Astrocyte (in vitro differentiated cells and primary cell): ENCODE data around the gene SYNPO2. TPM values are rescaled to one million over a fixed set of nuclear protein-coding genes. Genes with fewer than 3 reads are reported as not detected.

ENCODE experiments used
- DNase-seq: peaks from one replicate; pipeline ENCODE4 v3.0.0-alpha.2; 2010; ENCODE audit warnings: low read depth
- FAIRE-seq: peaks from 2 replicates; lab custom pipeline; 2011; peaks lifted over from hg19 to GRCh38; lab: Jason Lieb, UNC
- H2AFZ ChIP-seq: 2 replicates; pipeline ENCODE4 v1.6.0; 2012; ENCODE audit warnings: low read depth, low read length, inconsistent platforms
- H3K27ac ChIP-seq: 2 replicates; pipeline ENCODE4 v1.5.1; 2011; ENCODE audit warnings: low read depth, low read length, inconsistent platforms
- H3K27me3 ChIP-seq: 2 replicates; pipeline ENCODE4 v1.6.0; 2011; ENCODE audit warnings: low read length, inconsistent platforms; ENCODE audit not compliant: insufficient read depth
- H3K36me3 ChIP-seq: 2 replicates; pipeline ENCODE4 v1.5.1; 2011; ENCODE audit warnings: low read length, inconsistent platforms; ENCODE audit not compliant: insufficient read depth
- H3K4me1 ChIP-seq: 2 replicates; pipeline ENCODE4 v1.5.1; 2011; ENCODE audit warnings: low read length, inconsistent platforms; ENCODE audit not compliant: insufficient read depth
- H3K4me2 ChIP-seq: 2 replicates; pipeline ENCODE4 v1.6.0; 2012; ENCODE audit warnings: low read length, inconsistent platforms
- H3K4me3 ChIP-seq: 2 replicates; pipeline ENCODE4 v1.5.1; 2011; ENCODE audit warnings: low read depth, mild to moderate bottlenecking, low read length, inconsistent platforms; ENCODE audit not compliant: insufficient read depth
- H3K79me2 ChIP-seq: 2 replicates; pipeline ENCODE4 v1.6.0; 2012; ENCODE audit warnings: mild to moderate bottlenecking, low read length, inconsistent platforms; ENCODE audit not compliant: insufficient read depth
- H3K9ac ChIP-seq: 2 replicates; pipeline ENCODE4 v1.6.0; 2012; ENCODE audit warnings: mild to moderate bottlenecking, low read length, inconsistent platforms
- H3K9me3 ChIP-seq: 2 replicates; pipeline ENCODE4 v1.5.1; 2012; ENCODE audit warnings: low read depth, mild to moderate bottlenecking, low read length, inconsistent platforms; ENCODE audit not compliant: insufficient read depth
- H4K20me1 ChIP-seq: 2 replicates; pipeline ENCODE4 v1.6.0; 2012; ENCODE audit warnings: low read length, inconsistent platforms; ENCODE audit not compliant: insufficient read depth
- H3K27ac Mint-ChIP-seq: one replicate; pipeline ENCODE4 v1.8.0; 2021; ENCODE audit warnings: mild to moderate bottlenecking, mixed read lengths; ENCODE audit not compliant: unreplicated experiment
- H3K27me3 Mint-ChIP-seq: one replicate; pipeline ENCODE4 v1.8.0; 2021; ENCODE audit warnings: low read depth, mixed read lengths; ENCODE audit not compliant: unreplicated experiment
- H3K36me3 Mint-ChIP-seq: one replicate; pipeline ENCODE4 v1.8.0; 2021; ENCODE audit warnings: low read depth, mixed read lengths; ENCODE audit not compliant: unreplicated experiment
- H3K4me1 Mint-ChIP-seq: one replicate; pipeline ENCODE4 v1.8.0; 2021; ENCODE audit warnings: low read depth, mixed read lengths; ENCODE audit not compliant: unreplicated experiment
- H3K4me3 Mint-ChIP-seq: one replicate; pipeline ENCODE4 v1.8.0; 2021; ENCODE audit warnings: mild to moderate bottlenecking, moderate library complexity, mixed read lengths; ENCODE audit not compliant: unreplicated experiment
- H3K9me3 Mint-ChIP-seq: one replicate; pipeline ENCODE4 v1.8.0; 2021; ENCODE audit warnings: mild to moderate bottlenecking, mixed read lengths; ENCODE audit not compliant: unreplicated experiment
- CTCF ChIP-seq: IDR thresholded peaks from 2 replicates; pipeline ENCODE4 v1.5.1; 2011; ENCODE audit warnings: low read depth, mild to moderate bottlenecking, inconsistent platforms, low read length, moderate library complexity; ENCODE audit not compliant: insufficient read depth
- EZH2 ChIP-seq: IDR thresholded peaks from 2 replicates; pipeline ENCODE4 v1.6.1; 2012; ENCODE audit warnings: mild to moderate bottlenecking, low read length, inconsistent platforms; ENCODE audit not compliant: insufficient read depth
- total RNA-seq: library from RNA; stranded (reverse); gene quantifications from 2 replicates; pipeline ENCODE4 v1.2.1, GENCODE V29; 2021

SYNPO2 gene
- total RNA-seq, 1 donor from 2014 or later, result 4.2 TPM

DNA sequence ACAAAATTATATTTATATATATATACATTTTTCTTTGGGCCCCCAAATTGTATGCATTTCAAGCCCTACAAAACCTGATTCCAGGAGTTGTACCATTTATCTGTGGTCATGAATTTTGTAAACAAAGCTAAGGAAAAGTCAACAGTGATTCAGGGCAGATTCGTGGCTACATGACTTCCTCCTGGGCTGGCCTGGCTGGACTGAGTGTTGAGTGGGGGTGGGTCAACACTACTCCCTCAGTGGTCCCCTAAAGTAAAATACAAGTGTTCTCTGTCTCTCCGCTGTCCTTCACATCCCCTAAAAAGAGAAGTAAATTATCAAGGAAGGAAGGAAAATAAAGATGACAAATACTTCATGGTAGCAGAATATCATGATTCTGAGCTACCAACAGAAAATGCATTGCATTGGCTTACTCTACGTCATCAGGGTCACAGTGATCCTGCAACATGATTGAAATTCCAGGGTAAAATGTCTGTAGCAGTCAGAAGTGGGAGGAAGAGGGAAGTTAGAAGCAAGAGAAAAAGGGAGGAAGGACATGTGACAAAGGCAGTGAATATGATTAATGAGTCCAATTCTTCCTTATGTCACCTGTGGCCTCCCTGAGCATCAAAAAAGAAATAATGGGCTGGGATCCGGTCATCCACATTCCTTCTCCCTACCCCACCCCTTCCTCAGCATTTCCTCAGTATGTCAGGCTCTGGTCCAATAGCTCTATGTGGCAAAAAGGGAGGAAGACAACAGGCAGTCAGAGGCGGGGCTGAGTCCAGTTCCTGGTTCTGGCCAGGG, 204.6 kb downstream of the SYNPO2 start:
- Histone ChIP-seq H4K20me1 (no peaks in the 10 kb centered on the region), H3K36me3 (no peaks in the 10 kb centered on the region), H3K4me1 (peaks cover 4% of the 10 kb centered on the region), H3K4me3 (no peak overlapping the region), H3K27me3 (no peaks in the 10 kb centered on the region), H2AFZ (peak overlapping the region; percentile 53), H3K27ac (no peak overlapping the region), H3K4me2 (peak overlapping the region; percentile 43), H3K79me2 (no peaks in the 10 kb centered on the region), H3K9ac (no peak overlapping the region), H3K9me3 (no peaks in the 10 kb centered on the region)
- DNase-seq (no peak), FAIRE-seq (no peak)
- Mint-ChIP-seq H3K4me3 (no peak overlapping the region), H3K9me3 (peaks cover 5% of the 10 kb centered on the region), H3K27me3 (no peaks in the 10 kb centered on the region), H3K27ac (no peak overlapping the region), H3K36me3 (no peaks in the 10 kb centered on the region), H3K4me1 (peaks cover 4% of the 10 kb centered on the region)
- no peak for TF ChIP-seq CTCF
- no peak for TF ChIP-seq EZH2

- no peak overlapping the region for H3K27ac ChIP-seq
- no peaks in the 10 kb centered on the region for H4K20me1 ChIP-seq
- H3K4me3 Mint-ChIP-seq, result no peak overlapping the region
- TF ChIP-seq EZH2, result no peak
- TF ChIP-seq CTCF, result no peak
- H3K36me3 Mint-ChIP-seq, result no peaks in the 10 kb centered on the region
- no peak overlapping the region for H3K4me2 ChIP-seq
- no peak overlapping the region for H3K9ac ChIP-seq
- no peaks in the 10 kb centered on the region for H3K9me3 ChIP-seq
- no peak for DNase-seq
- no peak for FAIRE-seq
- no peaks in the 10 kb centered on the region for H3K27me3 ChIP-seq
- peaks cover 13% of the 10 kb centered on the region for H3K4me1 Mint-ChIP-seq
- no peaks in the 10 kb centered on the region for H3K9me3 Mint-ChIP-seq
- no peaks in the 10 kb centered on the region for H3K27me3 Mint-ChIP-seq
- H3K79me2 ChIP-seq, result no peaks in the 10 kb centered on the region
- no peaks in the 10 kb centered on the region for H3K36me3 ChIP-seq
- no peak overlapping the region for H3K4me3 ChIP-seq
- peaks cover 12% of the 10 kb centered on the region for H3K4me1 ChIP-seq
- H3K27ac Mint-ChIP-seq, result no peak overlapping the region
- no peak overlapping the region for H2AFZ ChIP-seq
Observed at GRCh38 chr4:119097282-119097900, 208.7 kb downstream of the SYNPO2 start.

DNA sequence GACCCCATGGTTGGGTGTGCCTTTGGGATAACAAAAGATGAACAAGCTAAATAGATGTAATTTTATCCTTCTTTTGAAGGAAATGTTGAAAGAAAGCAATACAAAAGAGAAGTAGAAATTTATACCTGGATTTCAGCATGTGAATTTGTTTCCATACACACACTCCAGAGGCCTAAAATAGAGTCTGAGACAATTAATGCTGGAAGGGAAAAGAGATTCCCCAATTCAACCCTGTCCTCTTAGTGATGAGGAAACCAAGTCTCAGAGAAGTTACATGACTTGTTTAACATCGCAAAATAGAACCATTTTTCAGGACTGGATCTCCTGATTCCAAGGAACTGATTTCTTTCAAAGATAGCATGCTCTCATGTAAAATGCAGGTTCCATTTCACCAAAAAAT, 209.7 kb downstream of the SYNPO2 start:
- Histone ChIP-seq H3K4me3 (no peak overlapping the region), H3K4me1 (peaks cover 17% of the 10 kb centered on the region), H3K79me2 (no peaks in the 10 kb centered on the region), H3K36me3 (no peaks in the 10 kb centered on the region), H3K27ac (no peak overlapping the region), H4K20me1 (no peaks in the 10 kb centered on the region), H3K9me3 (no peaks in the 10 kb centered on the region), H3K9ac (no peak overlapping the region), H3K4me2 (no peak overlapping the region), H3K27me3 (no peaks in the 10 kb centered on the region), H2AFZ (no peak overlapping the region)
- H3K9me3 Mint-ChIP-seq, result no peaks in the 10 kb centered on the region
- H3K36me3 Mint-ChIP-seq, result no peaks in the 10 kb centered on the region
- H3K4me3 Mint-ChIP-seq, result no peak overlapping the region
- FAIRE-seq (no peak), DNase-seq (no peak)
- no peak overlapping the region for H3K27ac Mint-ChIP-seq
- peaks cover 19% of the 10 kb centered on the region for H3K4me1 Mint-ChIP-seq
- no peaks in the 10 kb centered on the region for H3K27me3 Mint-ChIP-seq
- TF ChIP-seq CTCF, result no peak
